ENCODE data around the gene DTD1.

DNA sequence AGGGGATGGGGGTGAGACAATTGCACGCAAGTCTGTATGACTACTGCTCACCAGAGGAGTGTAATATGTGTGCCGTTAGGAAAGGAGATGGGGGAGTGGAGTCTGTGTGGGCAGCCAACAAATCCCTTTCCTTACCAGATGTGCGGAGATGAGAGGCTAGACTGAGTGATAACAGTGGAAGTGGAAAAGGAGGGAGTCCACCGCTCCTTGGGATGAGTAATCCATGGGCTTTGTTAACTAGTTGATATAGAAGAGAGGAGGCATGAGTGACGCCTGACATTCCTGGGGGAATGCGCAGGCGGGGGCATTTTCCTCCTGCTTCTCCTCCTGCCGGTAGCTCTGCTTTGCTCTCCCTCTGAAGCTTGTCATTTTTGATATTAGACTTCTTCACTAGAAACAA is 34.1 kb upstream of the DTD1 start:
- TF ChIP-seq, protein P1, sequence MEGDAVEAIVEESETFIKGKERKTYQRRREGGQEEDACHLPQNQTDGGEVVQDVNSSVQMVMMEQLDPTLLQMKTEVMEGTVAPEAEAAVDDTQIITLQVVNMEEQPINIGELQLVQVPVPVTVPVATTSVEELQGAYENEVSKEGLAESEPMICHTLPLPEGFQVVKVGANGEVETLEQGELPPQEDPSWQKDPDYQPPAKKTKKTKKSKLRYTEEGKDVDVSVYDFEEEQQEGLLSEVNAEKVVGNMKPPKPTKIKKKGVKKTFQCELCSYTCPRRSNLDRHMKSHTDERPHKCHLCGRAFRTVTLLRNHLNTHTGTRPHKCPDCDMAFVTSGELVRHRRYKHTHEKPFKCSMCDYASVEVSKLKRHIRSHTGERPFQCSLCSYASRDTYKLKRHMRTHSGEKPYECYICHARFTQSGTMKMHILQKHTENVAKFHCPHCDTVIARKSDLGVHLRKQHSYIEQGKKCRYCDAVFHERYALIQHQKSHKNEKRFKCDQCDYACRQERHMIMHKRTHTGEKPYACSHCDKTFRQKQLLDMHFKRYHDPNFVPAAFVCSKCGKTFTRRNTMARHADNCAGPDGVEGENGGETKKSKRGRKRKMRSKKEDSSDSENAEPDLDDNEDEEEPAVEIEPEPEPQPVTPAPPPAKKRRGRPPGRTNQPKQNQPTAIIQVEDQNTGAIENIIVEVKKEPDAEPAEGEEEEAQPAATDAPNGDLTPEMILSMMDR (IDR thresholded peaks at IDR 0.05; ENCODE audit: low read length) = no peak
- no peak for TF ChIP-seq EZH2 (IDR thresholded peaks at IDR 0.05; ENCODE audit: borderline replicate concordance, low read length)
